ENCODE measurements around the gene FADS1. TPM values are rescaled to one million over a fixed set of nuclear protein-coding genes. Genes with fewer than 3 reads are reported as not detected.

The FADS1 gene
- total and polyA plus RNA-seq, 2 of the 8 experiments (the other 6 are each of a cell fraction or from before 2014, with no cell fraction given), result 115 to 141 TPM

DNA sequence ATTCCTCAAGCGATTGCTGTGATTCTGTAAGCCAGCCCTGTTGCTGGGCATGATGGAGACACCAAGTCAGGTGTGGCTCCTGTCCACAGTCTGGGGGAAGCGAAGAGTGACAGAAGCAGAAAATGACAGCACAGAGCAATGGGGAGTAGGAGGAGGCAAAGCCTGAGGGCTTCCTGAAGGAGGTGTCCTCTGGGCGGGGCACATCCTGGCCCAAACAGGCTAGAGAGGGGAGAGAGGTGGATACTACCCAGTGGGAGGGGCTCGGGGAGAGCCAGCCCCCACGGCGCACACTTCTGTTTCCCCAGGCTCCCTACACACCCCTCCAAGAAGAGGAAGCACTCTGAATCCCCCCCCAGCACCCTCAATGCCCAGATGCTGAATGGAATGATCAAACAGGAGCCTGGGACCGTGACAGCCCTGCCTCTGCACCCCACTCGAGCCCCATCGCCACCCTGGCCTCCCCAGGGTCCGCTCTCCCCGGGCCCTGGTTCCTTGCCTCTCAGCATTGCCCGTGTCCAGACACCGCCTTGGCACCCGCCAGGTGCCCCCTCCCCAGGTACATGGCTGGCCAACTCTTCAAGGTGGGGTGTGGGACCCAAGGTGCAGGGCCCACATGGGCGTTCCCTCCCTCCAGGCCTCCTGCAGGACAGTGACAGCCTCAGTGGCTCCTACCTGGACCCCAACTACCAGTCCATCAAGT is 45.5 kb downstream of the FADS1 start (continued):
- TF ChIP-seq CHD7 (IDR thresholded peaks at IDR 0.05; ENCODE audit: insufficient replicate concordance, low read length) (no peak), BACH1 (IDR thresholded peaks at IDR 0.05; ENCODE audit: low read length) (no peak), POLR2A (IDR thresholded peaks at IDR 0.05; ENCODE audit: control extremely low read depth in 1 of 2, low read depth in 2 of 2, low read length in 2 of 2) (no peak), SIRT6 (IDR thresholded peaks at IDR 0.05; ENCODE audit: low read length) (no peak), PHF8 (conservative IDR thresholded peaks at IDR 0.05; ENCODE audit: low read depth, low read length) (no peak), EZH2 (IDR thresholded peaks at IDR 0.05; ENCODE audit: low read depth, low read length, severe bottlenecking) (no peak), RBBP5 (IDR thresholded peaks at IDR 0.05; ENCODE audit: borderline replicate concordance, low read depth, low read length) (no peak), SP2 (IDR thresholded peaks at IDR 0.05; ENCODE audit: low read length) (no peak), TAF7 (optimal IDR thresholded peaks at IDR 0.05; ENCODE audit: borderline replicate concordance, low read depth, low read length) (no peak), KDM4A (IDR thresholded peaks at IDR 0.05; ENCODE audit: low read depth, low read length, severe bottlenecking) (no peak)
